ENCODE data around the gene FBXL17. TPM values are rescaled to one million over a fixed set of nuclear protein-coding genes. Genes with fewer than 3 reads are reported as not detected.

Gene FBXL17
- total and polyA plus RNA-seq, 9 of the 15 experiments (the other 6 are each of a cell fraction or from before 2014, with no cell fraction given): 0.32 to 5.4 (median 1.8) TPM

GRCh38 chr5:108421713-108422112, 39.8 kb upstream of the FBXL17 start:
- CTCF ChIA-PET (ENCODE audit: low intra/inter-chr PET ratio): no interaction called here
- H3K79me2 ChIP-seq (ENCODE audit: control insufficient read depth, insufficient read depth, low read length): no peaks in the 10 kb centered on the region
- POLR2A ChIA-PET: interaction anchor here (0.6 kb wide), 1 partner anchor 477 kb away, joined by 3 read pairs; no protein-coding TSS in a partner anchor
- FAIRE-seq (no peak), ATAC-seq (no peak), DNase-seq (ENCODE audit: extremely low read depth in 1 of 4, low spot score in 3 of 4) (no peak)
- H3K27ac ChIP-seq (ENCODE audit: extremely low read depth, low read depth, low read length): no peak overlapping the region
- H3K9me1 ChIP-seq (ENCODE audit: control insufficient read depth, insufficient read depth, low read length): no peaks in the 10 kb centered on the region
- peak overlapping the region; percentile 45; the same call in 1 of the 2 replicates for H2AFZ ChIP-seq (ENCODE audit: low read depth, low read length)
- H3K9me3 ChIP-seq (replicated peaks; ENCODE audit: control insufficient read depth, insufficient read depth, low read depth, low read length): no peaks in the 10 kb centered on the region
- H3K9ac ChIP-seq (ENCODE audit: insufficient read depth in 1 of 2, low read depth in 2 of 2, low read length in 2 of 2): no peak overlapping the region
- in situ Hi-C loops (cut with MboI) (no loop called here), intact Hi-C loops (cut with micrococcal nuclease) (no loop called here)
- H3K36me3 ChIP-seq (ENCODE audit: control insufficient read depth, insufficient read depth, low read length): no peaks in the 10 kb centered on the region
- H3K27me3 ChIP-seq (ENCODE audit: control insufficient read depth in 2 of 2, insufficient read depth in 2 of 2, low read length in 2 of 2): peaks cover 0 to 5% of the 10 kb centered on the region in 2 experiments; a peak in 1 of 5 replicates
- no peaks in the 10 kb centered on the region for H4K20me1 ChIP-seq (replicated peaks; ENCODE audit: control insufficient read depth, insufficient read depth, low read length)
- no peak overlapping the region for H3K4me2 ChIP-seq (ENCODE audit: insufficient read depth, low read length)
- no peak overlapping the region for H3K4me3 ChIP-seq
- H3K4me1 ChIP-seq (replicated peaks in 1 of 2; ENCODE audit: control insufficient read depth in 2 of 2, insufficient read depth in 2 of 2, low read length in 2 of 2): no peaks in the 10 kb centered on the region
- BruUV-seq (replicated peaks): no TSS peak
- WGBS (ENCODE audit: insufficient coverage, low coverage, missing lambda C conversion rate): 10% methylated on average over 5 of the region's 5 CpGs
- TF ChIP-seq HIVEP1 (CRISPR knock-in tag; IDR thresholded peaks at IDR 0.05) (0 out of 2 replicates have a peak, but pooled peaks have one; percentile 42), DIDO1 (tag; IDR thresholded peaks at IDR 0.05; ENCODE audit: low read depth) (peak; percentile 34; the same call in 1 of the 2 replicates), ZNF707 (CRISPR knock-in tag; conservative IDR thresholded peaks at IDR 0.05) (no peak), NFE2L1 (tag; IDR thresholded peaks at IDR 0.05; ENCODE audit: borderline replicate concordance, low read depth) (peak; percentile 54), ESRRA (IDR thresholded peaks at IDR 0.05; ENCODE audit: borderline replicate concordance, low read depth) (no peak), PTTG1 (tag; IDR thresholded peaks at IDR 0.05; ENCODE audit: low read depth) (peak; percentile 90), OTX1 (CRISPR knock-in tag; IDR thresholded peaks at IDR 0.05) (0 out of 2 replicates have a peak, but pooled peaks have one; percentile 77), SMARCA5 (IDR thresholded peaks at IDR 0.05) (no peak), STAT5B (CRISPR knock-in tag; IDR thresholded peaks at IDR 0.05) (no peak), ZNF449 (CRISPR knock-in tag; IDR thresholded peaks at IDR 0.05) (peak; percentile 80), MEF2D (tag; conservative IDR thresholded peaks at IDR 0.05; ENCODE audit: low read depth) (peak; percentile 84), ZNF445 (CRISPR knock-in tag; IDR thresholded peaks at IDR 0.05; ENCODE audit: low read depth) (0 out of 2 replicates have a peak, but pooled peaks have one; percentile 55), BACH1 (tag; IDR thresholded peaks at IDR 0.05) (peak; percentile 53; the same call in 1 of the 2 replicates), GTF2A2 (tag; IDR thresholded peaks at IDR 0.05) (peak; percentile 86)
- TF ChIP-seq, protein P1, sequence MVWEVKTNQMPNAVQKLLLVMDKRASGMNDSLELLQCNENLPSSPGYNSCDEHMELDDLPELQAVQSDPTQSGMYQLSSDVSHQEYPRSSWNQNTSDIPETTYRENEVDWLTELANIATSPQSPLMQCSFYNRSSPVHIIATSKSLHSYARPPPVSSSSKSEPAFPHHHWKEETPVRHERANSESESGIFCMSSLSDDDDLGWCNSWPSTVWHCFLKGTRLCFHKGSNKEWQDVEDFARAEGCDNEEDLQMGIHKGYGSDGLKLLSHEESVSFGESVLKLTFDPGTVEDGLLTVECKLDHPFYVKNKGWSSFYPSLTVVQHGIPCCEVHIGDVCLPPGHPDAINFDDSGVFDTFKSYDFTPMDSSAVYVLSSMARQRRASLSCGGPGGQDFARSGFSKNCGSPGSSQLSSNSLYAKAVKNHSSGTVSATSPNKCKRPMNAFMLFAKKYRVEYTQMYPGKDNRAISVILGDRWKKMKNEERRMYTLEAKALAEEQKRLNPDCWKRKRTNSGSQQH (CRISPR knock-in tag; IDR thresholded peaks at IDR 0.05): peak; percentile 82; the same call in 1 of the 2 replicates
- TF ChIP-seq, protein P2, sequence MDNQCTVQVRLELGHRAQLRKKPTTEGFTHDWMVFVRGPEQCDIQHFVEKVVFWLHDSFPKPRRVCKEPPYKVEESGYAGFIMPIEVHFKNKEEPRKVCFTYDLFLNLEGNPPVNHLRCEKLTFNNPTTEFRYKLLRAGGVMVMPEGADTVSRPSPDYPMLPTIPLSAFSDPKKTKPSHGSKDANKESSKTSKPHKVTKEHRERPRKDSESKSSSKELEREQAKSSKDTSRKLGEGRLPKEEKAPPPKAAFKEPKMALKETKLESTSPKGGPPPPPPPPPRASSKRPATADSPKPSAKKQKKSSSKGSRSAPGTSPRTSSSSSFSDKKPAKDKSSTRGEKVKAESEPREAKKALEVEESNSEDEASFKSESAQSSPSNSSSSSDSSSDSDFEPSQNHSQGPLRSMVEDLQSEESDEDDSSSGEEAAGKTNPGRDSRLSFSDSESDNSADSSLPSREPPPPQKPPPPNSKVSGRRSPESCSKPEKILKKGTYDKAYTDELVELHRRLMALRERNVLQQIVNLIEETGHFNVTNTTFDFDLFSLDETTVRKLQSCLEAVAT (IDR thresholded peaks at IDR 0.05): no peak

Measured in K562 (cell line).